Chondrocyte (in vitro differentiated cells): ENCODE data around the gene KCNT2. TPM values are rescaled to one million over a fixed set of nuclear protein-coding genes. Genes with fewer than 3 reads are reported as not detected.
"Not testable (repeated sequence)": the region's sequence is repeated elsewhere in the genome, so short reads cannot be mapped to it uniquely, and the experiment has no call there.

Experiments used
- DNase-seq: peaks from one replicate; pipeline ENCODE4 v3.0.0; 2021; ENCODE audit warnings: mixed read lengths, low spot score
- H3K27ac Mint-ChIP-seq: one replicate; pipeline ENCODE4 v1.8.0; 2021; ENCODE audit warnings: mild to moderate bottlenecking, moderate library complexity, mixed read lengths; ENCODE audit not compliant: unreplicated experiment
- H3K27me3 Mint-ChIP-seq: 2 replicates; pipeline ENCODE4 v1.8.0; 2021; ENCODE audit warnings: low read depth, mixed read lengths
- H3K36me3 Mint-ChIP-seq: 2 replicates; pipeline ENCODE4 v1.8.0; 2021; ENCODE audit warnings: low read depth, mixed read lengths
- H3K4me1 Mint-ChIP-seq: 2 replicates; pipeline ENCODE4 v1.8.0; 2021; ENCODE audit warnings: low read depth, mild to moderate bottlenecking, mixed read lengths
- H3K4me3 Mint-ChIP-seq: one replicate; pipeline ENCODE4 v1.8.0; 2021; ENCODE audit warnings: mild to moderate bottlenecking, moderate library complexity, mixed read lengths; ENCODE audit not compliant: unreplicated experiment
- H3K9me3 Mint-ChIP-seq: 2 replicates; pipeline ENCODE4 v1.8.0; 2021; ENCODE audit warnings: low read depth, mixed read lengths
- total RNA-seq: library from RNA; stranded (reverse); gene quantifications from 3 replicates; pipeline ENCODE4 v1.2.1, GENCODE V29; 2021
- TF ChIP-seq, protein P1 (sequence below): fragments of 200-600 bp; sonication (generic); IDR thresholded peaks from 2 replicates; pipeline ENCODE4 v1.5.0; 2021; ENCODE audit warnings: antibody characterized with exemption, mild to moderate bottlenecking, moderate library complexity

The KCNT2 gene
- total RNA-seq, 1 donor from 2014 or later: 13.4 TPM

DNA sequence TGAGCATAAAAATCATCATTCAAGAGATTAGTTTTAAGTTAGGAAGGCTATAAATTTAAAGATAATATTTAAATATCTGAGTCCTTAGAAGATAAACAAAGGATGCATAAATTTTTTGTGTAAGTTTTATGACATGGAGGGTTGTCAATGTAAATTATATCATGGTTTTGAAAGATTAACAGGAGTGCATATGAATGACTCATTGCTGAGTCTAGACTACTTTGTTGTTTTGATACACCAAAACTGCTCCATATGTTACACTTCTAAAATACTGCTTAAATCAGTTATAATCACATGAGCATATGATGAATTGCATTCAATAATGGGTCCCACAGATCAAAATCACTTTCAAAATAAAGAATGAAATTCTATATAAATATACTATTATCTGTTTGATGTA lies 312.5 kb downstream of the KCNT2 start:
- Mint-ChIP-seq H3K36me3 (peaks cover 9% of the 10 kb centered on the region), H3K4me3 (no peak overlapping the region), H3K27ac (no peak overlapping the region), H3K27me3 (no peaks in the 10 kb centered on the region), H3K9me3 (no peaks in the 10 kb centered on the region), H3K4me1 (peaks cover 52% of the 10 kb centered on the region)
- no peak for DNase-seq
- TF ChIP-seq, protein P1, sequence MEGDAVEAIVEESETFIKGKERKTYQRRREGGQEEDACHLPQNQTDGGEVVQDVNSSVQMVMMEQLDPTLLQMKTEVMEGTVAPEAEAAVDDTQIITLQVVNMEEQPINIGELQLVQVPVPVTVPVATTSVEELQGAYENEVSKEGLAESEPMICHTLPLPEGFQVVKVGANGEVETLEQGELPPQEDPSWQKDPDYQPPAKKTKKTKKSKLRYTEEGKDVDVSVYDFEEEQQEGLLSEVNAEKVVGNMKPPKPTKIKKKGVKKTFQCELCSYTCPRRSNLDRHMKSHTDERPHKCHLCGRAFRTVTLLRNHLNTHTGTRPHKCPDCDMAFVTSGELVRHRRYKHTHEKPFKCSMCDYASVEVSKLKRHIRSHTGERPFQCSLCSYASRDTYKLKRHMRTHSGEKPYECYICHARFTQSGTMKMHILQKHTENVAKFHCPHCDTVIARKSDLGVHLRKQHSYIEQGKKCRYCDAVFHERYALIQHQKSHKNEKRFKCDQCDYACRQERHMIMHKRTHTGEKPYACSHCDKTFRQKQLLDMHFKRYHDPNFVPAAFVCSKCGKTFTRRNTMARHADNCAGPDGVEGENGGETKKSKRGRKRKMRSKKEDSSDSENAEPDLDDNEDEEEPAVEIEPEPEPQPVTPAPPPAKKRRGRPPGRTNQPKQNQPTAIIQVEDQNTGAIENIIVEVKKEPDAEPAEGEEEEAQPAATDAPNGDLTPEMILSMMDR: no peak

- no peaks in the 10 kb centered on the region for H3K27me3 Mint-ChIP-seq
- TF ChIP-seq, protein P1: no peak
- no peak for DNase-seq
- peaks cover 9% of the 10 kb centered on the region for H3K4me1 Mint-ChIP-seq
- peaks cover 12% of the 10 kb centered on the region for H3K36me3 Mint-ChIP-seq
- no peak overlapping the region for H3K4me3 Mint-ChIP-seq
- no peaks in the 10 kb centered on the region for H3K9me3 Mint-ChIP-seq
- no peak overlapping the region for H3K27ac Mint-ChIP-seq
These were observed 329.4 kb downstream of the KCNT2 start for GRCh38 chr1:196278816-196279215.

GRCh38 chr1:196277860-196278259 lies 330.4 kb downstream of the KCNT2 start:
- Mint-ChIP-seq H3K36me3 (peaks cover 12% of the 10 kb centered on the region), H3K27ac (no peak overlapping the region), H3K4me3 (no peak overlapping the region), H3K9me3 (no peaks in the 10 kb centered on the region), H3K27me3 (no peaks in the 10 kb centered on the region), H3K4me1 (peaks cover 9% of the 10 kb centered on the region)
- DNase-seq: no peak
- TF ChIP-seq, protein P1: no peak

DNA sequence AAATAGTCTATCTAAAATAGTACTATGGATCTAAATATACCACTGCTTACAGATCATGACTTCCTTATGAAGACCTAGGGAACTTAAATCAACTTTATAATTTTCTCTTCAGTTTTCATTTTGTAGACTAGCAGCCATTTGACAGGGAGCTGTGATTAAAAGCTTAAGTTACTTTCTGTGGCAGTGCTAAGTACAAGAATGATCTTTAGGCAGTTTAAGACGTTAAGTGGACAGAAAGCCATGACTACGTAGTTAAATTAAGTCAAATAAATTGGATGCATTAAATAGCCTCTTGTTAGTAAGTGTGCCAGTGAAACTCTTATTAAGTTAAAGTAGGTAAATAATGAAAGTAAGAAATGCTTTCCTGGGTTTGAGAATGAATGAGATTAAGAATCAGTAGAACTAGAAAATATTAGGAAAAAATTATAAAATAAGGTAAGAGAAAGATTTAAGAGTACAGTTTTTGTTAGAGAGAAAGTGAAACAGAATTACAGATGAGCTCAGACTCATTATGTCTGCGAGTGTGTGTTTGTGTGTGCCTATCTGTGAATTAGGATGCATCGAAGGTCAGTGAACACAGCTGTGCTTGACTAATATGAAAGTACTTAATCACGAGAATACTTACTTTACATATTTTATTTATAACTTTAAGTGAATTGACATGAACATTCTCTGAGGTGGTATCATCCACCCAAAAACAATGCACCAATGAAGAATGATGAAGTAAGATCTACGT lies 336.9 kb downstream of the KCNT2 start:
- DNase-seq: no peak
- H3K9me3 Mint-ChIP-seq: no peaks in the 10 kb centered on the region
- no peak overlapping the region for H3K4me3 Mint-ChIP-seq
- no peaks in the 10 kb centered on the region for H3K27me3 Mint-ChIP-seq
- H3K4me1 Mint-ChIP-seq: peaks cover 5% of the 10 kb centered on the region
- H3K36me3 Mint-ChIP-seq: peaks cover 4% of the 10 kb centered on the region
- TF ChIP-seq, protein P1: no peak
- H3K27ac Mint-ChIP-seq: no peak overlapping the region

GRCh38 chr1:196263086-196263485 lies 345.2 kb downstream of the KCNT2 start:
- not testable (repeated sequence) for H3K36me3 Mint-ChIP-seq, H3K4me1 Mint-ChIP-seq, H3K9me3 Mint-ChIP-seq, DNase-seq, H3K27ac Mint-ChIP-seq, H3K4me3 Mint-ChIP-seq, H3K27me3 Mint-ChIP-seq

GRCh38 chr1:196260270-196260669 lies 348.0 kb downstream of the KCNT2 start:
- Mint-ChIP-seq H3K27me3 (no peaks in the 10 kb centered on the region), H3K4me1 (no peaks in the 10 kb centered on the region), H3K4me3 (no peak overlapping the region), H3K36me3 (peaks cover 1% of the 10 kb centered on the region), H3K27ac (no peak overlapping the region), H3K9me3 (no peaks in the 10 kb centered on the region)
- DNase-seq: no peak
- TF ChIP-seq, protein P1: no peak
